ENCODE results near the gene KRTAP10-6.
"Not testable (repeated sequence)": the region's sequence is repeated elsewhere in the genome, so short reads cannot be mapped to it uniquely, and the experiment has no call there.

The KRTAP10-6 gene

DNA sequence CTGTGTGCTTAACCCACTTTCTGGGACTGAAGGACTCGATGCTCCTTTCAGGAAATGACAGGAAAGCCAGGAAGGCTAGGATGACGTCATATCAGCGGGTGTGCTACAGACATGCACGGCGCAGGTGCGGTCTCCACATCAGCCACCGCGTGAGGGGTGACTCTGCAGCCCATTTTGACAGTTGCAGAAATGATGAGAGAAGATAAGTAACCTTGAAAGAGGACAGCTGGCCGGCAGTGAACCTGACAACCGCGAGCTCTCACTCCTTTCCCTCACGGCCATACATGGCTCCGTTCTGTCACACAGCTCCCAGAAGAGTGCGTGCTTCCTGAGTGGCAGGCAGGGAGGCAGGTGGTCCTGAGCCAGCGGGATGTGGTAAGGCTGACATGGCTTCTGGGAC lies 10.2 kb downstream of the KRTAP10-6 start:
- ChIA-PET POLR2A (no interaction called here), CTCF (interaction anchor here (0.8 kb wide), 1 partner anchor 38 kb away, joined by 3 read pairs; no protein-coding TSS in a partner anchor)
- DNase-seq (ENCODE audit: low read depth, low spot score), result no peak
- TF ChIP-seq, protein P1, sequence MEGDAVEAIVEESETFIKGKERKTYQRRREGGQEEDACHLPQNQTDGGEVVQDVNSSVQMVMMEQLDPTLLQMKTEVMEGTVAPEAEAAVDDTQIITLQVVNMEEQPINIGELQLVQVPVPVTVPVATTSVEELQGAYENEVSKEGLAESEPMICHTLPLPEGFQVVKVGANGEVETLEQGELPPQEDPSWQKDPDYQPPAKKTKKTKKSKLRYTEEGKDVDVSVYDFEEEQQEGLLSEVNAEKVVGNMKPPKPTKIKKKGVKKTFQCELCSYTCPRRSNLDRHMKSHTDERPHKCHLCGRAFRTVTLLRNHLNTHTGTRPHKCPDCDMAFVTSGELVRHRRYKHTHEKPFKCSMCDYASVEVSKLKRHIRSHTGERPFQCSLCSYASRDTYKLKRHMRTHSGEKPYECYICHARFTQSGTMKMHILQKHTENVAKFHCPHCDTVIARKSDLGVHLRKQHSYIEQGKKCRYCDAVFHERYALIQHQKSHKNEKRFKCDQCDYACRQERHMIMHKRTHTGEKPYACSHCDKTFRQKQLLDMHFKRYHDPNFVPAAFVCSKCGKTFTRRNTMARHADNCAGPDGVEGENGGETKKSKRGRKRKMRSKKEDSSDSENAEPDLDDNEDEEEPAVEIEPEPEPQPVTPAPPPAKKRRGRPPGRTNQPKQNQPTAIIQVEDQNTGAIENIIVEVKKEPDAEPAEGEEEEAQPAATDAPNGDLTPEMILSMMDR (IDR thresholded peaks at IDR 0.05; ENCODE audit: insufficient read depth, low read length, missing control alignments), result no peak
- H3K4me3 ChIP-seq (ENCODE audit: low read depth, low read length), result no peak overlapping the region

DNA sequence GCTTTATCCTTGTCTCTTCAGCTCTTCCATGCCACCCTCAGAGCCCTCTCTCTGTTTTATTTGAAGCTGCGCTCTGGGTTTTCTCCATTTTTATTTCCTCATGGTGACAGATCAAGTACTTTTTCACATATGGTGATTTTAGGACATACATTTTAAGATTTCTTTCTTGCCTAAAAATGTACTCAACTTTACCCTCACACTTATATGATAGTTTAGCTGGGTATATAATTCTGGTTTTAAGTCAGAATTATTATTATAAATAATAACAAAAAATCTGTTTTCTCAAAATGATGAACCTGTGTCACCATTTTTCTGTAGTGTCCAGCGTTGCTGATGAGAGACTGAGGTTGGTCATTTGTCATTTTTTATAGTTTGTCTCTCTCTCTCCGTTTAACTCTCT lies 11.1 kb downstream of the KRTAP10-6 start:
- CTCF ChIA-PET, result interaction anchor here (0.8 kb wide), 1 partner anchor 39 kb away, joined by 3 read pairs; no protein-coding TSS in a partner anchor
- H3K4me3 ChIP-seq (ENCODE audit: low read depth, low read length), result no peak overlapping the region
- TF ChIP-seq, protein P1 (IDR thresholded peaks at IDR 0.05; ENCODE audit: insufficient read depth, low read length, missing control alignments), result no peak
- no peak for DNase-seq (ENCODE audit: low read depth, low spot score)
- POLR2A ChIA-PET, result no interaction called here

DNA sequence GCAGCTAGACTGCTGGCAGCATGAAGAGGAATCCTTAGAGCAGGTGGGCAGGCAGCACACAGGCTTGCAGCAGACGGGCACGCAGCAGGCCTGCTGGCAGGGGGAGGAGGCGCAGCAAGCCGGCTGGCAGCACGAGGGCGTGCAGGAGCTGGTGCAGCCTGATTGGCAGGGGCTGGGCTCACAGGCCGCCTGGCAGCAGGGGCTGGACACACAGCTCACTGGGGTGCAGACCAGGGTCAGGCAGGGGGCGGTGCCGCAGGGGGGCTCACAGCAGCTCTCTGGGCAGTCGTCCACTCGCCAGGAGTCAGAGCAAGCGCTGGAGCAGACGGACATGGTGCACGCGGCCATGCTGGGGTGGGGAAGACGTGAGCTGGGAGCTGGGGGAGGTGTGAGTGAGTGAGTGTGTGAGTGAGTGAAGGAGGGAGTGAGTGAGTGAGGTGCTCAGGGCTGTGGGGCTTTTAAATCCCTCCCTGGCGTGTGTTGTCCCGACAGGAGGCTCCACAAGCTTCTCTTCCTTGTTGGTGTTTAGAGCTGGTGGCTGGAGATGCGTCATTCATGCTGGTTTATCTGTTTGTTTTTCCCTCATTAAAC lies 12.0 kb downstream of the KRTAP10-6 start, which contains the start of gene KRTAP10-5:
Gene KRTAP10-5 (minus strand): TSS at position 374 of the 591 bp plus-strand sequence. CDS start 26 bp downstream, at position 348.
- H3K4me3 ChIP-seq (ENCODE audit: low read depth, low read length); CTCF ChIA-PET; POLR2A ChIA-PET; DNase-seq (ENCODE audit: low read depth, low spot score): not testable (repeated sequence)

DNA sequence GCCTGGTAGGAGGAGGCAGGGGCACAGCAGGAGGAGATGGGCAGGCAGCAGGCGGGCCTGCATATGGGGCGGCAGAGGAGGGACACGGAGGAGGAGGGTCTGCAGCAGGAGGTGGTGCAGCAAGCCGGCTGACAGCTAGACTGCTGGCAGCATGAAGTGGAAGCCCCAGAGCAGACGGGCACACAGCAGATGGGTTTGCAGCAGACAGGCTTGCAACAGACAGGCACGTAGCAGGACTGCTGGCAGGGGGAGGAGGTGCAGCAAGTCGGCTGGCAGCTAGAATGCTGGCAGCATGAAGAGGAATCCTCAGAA lies 12.5 kb downstream of the KRTAP10-6 start:
- ChIA-PET CTCF (no interaction called here), POLR2A (no interaction called here)
- H3K4me3 ChIP-seq (ENCODE audit: low read depth, low read length), result no peak overlapping the region
- no peak for DNase-seq (ENCODE audit: low read depth, low spot score)
- TF ChIP-seq, protein P1 (IDR thresholded peaks at IDR 0.05; ENCODE audit: insufficient read depth, low read length, missing control alignments), result no peak

DNA sequence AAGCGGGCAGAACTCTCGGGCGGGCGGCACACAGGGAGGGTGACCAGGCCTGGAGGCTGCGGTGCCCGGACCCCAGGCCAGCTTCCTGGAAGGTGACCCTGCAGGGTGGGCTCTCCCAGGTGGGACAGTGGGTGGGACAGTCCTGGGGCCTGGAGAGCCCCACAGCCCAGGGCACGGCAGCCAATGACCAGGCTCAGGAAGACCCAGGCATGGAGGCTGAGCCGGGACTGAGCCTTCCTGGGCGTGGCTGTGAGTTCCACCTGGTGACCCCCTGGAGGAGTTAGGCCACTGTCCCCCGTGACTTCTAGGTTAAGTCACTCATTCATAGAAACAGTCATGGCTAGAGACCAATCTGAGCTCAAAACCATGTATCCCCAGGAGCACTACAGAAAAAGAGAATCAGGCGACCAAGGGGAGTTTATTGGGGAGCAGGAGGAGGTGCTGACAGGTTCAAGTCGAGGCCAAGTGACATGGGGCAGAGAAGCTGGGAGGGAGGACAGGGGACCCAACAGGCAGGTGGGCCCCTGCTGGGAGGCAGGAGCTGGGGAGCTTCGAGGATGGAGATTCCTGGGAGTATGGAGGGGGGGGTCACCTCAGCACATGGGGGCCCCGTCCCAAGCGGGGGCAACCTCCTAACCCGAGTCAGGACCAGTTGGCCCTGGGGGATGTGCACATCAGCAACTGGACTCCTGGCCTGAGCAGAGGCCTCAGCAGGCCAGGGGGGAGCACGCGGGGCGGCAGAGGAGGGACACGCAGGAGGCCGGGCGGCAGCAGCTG lies 13.1 kb downstream of the KRTAP10-6 start:
- ChIA-PET CTCF (no interaction called here), POLR2A (no interaction called here)
- H3K4me3 ChIP-seq (ENCODE audit: low read depth, low read length), result no peak overlapping the region
- TF ChIP-seq, protein P1 (IDR thresholded peaks at IDR 0.05; ENCODE audit: insufficient read depth, low read length, missing control alignments), result no peak
- no peak for DNase-seq (ENCODE audit: low read depth, low spot score)

DNA sequence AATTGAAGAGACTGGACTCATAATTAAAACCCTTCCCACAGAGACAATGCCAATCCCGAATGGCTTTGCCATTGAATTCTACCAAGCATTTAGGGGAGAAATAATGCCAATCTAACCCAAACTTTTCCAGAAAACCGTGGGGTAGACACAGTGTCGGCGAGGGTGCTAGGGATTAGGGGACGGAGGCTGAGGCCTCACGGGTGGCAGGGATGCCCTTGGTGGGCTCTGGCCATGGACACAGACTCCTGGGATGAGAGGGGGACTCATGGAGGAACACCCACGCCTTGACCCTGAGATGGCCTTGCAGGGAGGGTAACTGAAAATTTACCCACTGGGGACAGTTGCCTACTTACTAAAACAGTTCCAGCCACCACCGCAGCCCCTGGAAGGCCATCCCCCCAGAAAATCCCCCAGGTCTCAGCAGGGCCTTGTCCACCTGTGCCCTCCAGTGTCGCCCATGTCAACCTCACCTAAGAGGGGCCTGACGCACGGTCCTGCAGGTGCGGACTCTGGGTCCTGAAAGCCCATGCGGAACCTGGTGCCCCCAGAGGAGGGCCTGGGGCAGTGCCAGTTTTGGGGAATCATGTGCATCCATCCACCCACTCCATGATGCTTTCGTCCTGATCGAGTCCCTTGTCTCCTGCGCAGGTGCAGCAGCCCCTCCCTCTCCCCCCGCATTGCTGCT lies 13.8 kb downstream of the KRTAP10-6 start:
- CTCF ChIA-PET, result no interaction called here
- POLR2A ChIA-PET, result no interaction called here
- no peak overlapping the region for H3K4me3 ChIP-seq (ENCODE audit: low read depth, low read length)
- DNase-seq (ENCODE audit: low read depth, low spot score), result no peak
- TF ChIP-seq, protein P1 (IDR thresholded peaks at IDR 0.05; ENCODE audit: insufficient read depth, low read length, missing control alignments), result no peak

Data from AG04449 (cell line).